Body of pancreas (tissue), 4 donors: ENCODE results near the gene XRCC4.

Experiments used
- POLR2A ChIP-seq, 3 donors: fragments of 450-650 bp; IDR thresholded peaks; one replicate each; pipeline ENCODE4 v1.6.1; 2016; ENCODE audit warnings: antibody characterized with exemption in 3 of 3, mild to moderate bottlenecking in 2 of 3
- TF ChIP-seq, protein P1 (sequence below), 7 experiments: fragments of 450-650 bp in 4 of 7; fragments of 200-600 bp in 3 of 7; sonication (generic) in 3 of 7; IDR thresholded peaks; one replicate each; pipeline ENCODE4 v1.5.1; 2016 to 2019; ENCODE audit warnings: antibody characterized with exemption in 7 of 7

DNA sequence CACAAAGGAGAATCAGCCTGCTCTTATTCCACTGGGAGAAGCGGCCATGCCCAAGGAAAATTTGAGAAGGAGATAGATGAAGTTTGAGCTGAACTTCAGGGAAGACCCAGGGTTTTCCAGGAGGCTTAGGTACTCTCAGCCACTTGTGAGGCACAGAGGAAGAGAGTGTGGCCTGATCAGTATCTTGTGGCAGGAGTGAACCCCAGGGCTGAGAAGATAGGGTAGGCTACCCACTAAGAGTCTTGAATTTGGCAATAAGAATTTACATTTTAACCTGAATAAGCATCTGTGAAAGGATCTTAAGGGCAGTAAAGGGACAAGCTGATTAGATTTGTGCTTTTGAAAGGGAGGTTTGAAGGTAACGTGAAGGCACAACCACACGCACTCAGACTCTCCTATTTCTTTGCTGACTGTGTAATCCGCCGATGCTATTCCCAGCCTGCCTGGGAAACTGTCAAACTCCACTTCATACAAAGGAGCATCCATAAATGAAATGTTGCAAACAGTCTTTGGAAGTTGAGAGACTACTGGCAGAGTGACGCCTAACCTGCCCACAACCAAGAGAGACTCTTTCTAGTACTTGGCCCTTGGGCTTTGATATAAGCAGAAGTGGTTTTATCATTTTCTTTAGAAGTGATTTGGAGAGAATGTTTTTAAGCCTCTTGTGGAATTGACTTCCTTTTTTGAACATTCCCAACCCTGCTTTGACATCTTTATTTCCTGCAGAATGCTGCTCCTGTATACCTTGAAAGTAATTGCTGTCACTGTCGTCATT, 286.0 kb downstream of the XRCC4 start:
- TF ChIP-seq, protein P1, sequence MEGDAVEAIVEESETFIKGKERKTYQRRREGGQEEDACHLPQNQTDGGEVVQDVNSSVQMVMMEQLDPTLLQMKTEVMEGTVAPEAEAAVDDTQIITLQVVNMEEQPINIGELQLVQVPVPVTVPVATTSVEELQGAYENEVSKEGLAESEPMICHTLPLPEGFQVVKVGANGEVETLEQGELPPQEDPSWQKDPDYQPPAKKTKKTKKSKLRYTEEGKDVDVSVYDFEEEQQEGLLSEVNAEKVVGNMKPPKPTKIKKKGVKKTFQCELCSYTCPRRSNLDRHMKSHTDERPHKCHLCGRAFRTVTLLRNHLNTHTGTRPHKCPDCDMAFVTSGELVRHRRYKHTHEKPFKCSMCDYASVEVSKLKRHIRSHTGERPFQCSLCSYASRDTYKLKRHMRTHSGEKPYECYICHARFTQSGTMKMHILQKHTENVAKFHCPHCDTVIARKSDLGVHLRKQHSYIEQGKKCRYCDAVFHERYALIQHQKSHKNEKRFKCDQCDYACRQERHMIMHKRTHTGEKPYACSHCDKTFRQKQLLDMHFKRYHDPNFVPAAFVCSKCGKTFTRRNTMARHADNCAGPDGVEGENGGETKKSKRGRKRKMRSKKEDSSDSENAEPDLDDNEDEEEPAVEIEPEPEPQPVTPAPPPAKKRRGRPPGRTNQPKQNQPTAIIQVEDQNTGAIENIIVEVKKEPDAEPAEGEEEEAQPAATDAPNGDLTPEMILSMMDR (IDR thresholded peaks at IDR 0.05), result no peak
- no peak for TF ChIP-seq POLR2A (IDR thresholded peaks at IDR 0.05)
